ENCODE results near the gene DUSP9.

The DUSP9 gene

DNA sequence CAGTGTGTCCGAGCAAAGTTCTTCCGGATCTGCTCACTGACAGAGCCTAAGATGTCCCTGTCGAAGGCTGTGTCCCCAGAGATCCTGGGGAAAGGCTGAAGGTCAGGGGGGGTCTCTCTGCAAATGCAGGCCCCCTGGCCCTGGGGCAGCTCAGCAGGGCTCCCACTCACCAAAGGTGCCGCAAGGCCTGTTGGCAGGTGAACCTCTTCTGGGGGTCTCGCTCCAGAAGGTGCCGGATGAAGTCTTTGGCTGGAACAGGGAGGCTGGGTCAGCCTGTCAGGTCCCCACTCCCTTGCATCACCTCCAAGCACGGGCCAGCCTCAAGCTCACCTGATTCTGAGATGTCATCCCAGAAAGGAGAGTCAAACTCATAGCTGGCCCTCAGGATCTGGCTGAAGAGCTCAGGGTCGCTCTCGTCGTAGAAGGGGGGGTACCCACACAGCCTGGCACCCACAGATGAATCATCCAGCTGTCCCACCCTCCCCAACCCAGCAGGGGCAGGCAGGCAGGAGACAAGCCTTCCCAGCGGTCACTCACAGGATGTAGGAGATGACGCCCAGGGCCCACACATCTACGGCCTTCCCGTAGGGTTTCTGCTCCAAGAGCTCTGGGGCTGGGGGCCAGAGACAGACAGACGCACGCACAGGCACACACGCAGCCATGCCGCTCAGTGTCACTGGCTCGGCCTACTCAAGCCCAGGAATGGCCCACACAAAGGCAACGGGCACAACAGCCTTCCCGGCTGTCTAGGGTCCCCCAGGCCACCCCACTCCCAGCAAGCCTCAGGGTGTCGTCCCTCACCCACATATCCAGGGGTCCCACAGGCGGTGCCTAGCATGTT, 24.0 kb downstream of the DUSP9 start:
- DNase-seq (ENCODE audit: low read depth, low spot score), result no peak
- in situ Hi-C loops (cut with HindIII; ENCODE audit: low sequenced_read_pairs), result no loop called here

DNA sequence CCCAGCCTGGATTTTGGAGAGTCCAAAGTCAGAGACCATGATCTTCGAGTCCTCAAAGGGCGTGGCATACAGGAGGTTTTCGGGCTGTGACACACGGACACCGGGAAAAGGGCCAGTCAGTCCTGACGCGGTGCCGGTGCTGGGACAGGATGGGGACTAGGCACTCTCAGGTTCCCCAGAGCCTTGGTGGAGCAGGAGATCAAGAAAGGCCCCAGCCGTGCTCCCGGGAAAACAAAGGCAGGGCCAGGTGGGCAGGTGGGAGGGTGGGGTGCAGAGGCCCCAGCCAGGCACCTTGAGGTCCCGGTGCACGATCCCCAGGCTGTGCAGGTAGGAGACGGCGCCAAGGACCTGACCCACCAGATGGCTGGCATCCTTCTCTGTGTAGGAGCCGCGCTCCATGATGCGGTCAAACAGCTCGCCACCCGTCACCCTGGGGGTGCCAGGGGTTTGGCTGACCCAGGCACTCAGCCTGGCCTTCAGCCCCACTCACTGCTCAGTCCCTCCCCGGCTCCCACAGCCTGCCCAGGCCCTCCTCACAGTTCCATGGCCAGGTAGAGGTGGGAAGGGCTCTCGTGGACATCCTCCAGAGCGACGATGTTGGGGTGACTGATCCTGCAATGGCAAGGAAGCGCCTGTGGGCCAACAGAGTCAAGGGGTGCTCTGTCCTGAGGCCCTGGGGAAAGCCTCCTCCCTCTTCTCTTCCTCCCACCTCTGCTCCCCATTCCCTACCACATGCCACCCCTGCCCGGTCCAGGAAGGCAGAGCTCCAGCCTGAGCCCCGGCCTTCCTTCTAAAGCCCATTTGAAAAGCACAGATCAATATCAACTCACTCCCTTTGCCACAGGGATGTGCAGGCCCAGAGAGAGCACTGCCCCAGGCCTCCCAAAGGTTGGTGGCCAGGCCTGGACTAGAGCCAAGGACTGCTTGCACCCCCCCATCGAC, 24.9 kb downstream of the DUSP9 start:
- TF ChIP-seq CTCF (IDR thresholded peaks at IDR 0.05; ENCODE audit: low read depth, low read length), result no peak
- no peak for DNase-seq (ENCODE audit: low read depth, low spot score)
- in situ Hi-C loops (cut with HindIII; ENCODE audit: low sequenced_read_pairs), result no loop called here
- H3K4me3 ChIP-seq (ENCODE audit: low read depth, low read length), result no peak overlapping the region

More for the DNA sequence above, 24.0 kb downstream of the DUSP9 start:
- H3K4me3 ChIP-seq (ENCODE audit: low read depth, low read length), result no peak overlapping the region
- no peak for TF ChIP-seq CTCF (IDR thresholded peaks at IDR 0.05; ENCODE audit: low read depth, low read length)

- H3K4me3 ChIP-seq (ENCODE audit: low read depth, low read length), result no peak overlapping the region
- in situ Hi-C loops (cut with HindIII; ENCODE audit: low sequenced_read_pairs), result no loop called here
- TF ChIP-seq CTCF (IDR thresholded peaks at IDR 0.05; ENCODE audit: low read depth, low read length), result no peak
- DNase-seq (ENCODE audit: low read depth, low spot score), result no peak
Measured at GRCh38 chrX:153672531-153673427, 25.8 kb downstream of the DUSP9 start.

DNA sequence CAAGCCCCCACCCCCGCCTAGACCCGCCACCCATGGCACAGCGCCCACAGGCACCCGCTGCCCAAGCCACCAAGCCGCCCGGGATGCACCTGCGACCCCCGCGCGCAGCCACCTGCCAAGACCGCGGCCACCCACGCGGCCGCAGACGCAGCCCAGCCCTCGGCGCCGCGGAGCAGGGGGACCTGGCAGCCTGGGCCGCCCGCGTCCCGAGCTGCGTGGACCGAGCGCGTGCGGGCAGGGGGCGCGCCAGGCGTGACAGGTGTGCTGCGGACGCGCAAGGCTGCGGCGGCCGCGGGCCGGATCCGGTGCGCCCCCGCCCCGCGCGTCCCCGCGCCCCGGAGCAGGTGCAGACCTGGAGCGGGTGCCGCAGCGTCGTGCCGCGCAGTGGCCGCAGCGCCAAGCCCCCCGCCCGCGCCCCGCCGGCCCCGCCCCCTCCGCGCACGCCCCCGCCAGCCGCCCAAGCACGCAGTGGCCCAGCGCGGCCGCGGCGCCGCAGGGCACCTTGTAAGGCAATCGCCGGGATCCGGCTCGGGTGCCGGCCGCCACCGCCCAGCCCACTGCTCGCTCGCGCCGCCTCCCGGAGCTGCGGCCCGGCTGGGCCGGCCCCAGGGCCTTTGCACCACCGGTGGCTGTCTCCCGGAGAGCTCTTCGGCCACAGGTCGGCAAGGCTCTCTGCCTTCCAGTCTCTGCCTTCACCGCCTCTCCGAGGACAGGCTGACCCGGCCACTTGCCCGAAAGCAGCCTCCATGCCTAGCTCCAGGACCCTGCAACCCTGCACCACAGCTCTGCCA, 26.6 kb downstream of the DUSP9 start, which contains the start of gene PNCK:
TSS of gene PNCK (minus strand) at position 386 of the 791 bp plus-strand sequence. CDS start 737 bp downstream, outside the sequence.
- no peak within 1 kb of the TSS for H3K4me3 ChIP-seq (ENCODE audit: low read depth, low read length)
- in situ Hi-C loops (cut with HindIII; ENCODE audit: low sequenced_read_pairs), result no loop called here
- no peak for DNase-seq (ENCODE audit: low read depth, low spot score)
- TF ChIP-seq CTCF (IDR thresholded peaks at IDR 0.05; ENCODE audit: low read depth, low read length), result no peak

DNA sequence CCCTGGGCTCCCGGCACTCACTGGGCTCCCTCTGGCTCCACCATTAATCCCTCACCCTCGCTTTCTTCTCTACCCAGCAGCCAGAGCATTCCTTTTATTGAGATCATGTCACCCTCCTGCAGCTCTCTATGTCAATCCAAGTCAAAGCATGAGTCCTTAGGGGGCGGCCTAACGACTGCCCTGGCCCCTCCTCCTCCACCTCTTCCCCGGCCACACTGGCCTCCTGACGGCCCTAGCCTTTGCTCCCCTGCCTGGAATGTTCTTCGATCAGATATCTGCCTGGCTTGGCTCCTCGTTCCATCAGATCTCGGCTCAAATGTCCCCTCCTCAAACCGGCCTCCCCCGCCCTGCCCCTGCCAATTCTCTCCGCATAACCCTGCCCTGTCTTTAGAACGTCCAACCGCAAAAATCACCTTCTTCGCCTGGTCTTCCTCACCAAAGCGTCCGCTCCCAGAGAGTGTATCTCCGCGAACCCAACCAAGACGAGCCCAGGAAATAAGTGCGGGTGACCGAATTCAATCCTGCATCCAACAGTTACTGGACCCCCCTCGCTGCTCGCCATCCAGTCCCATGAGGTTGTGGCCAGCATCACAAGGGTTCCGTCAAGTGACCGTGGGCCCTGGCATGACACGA, 27.3 kb downstream of the DUSP9 start:
- in situ Hi-C loops (cut with HindIII; ENCODE audit: low sequenced_read_pairs), result no loop called here
- no peak for DNase-seq (ENCODE audit: low read depth, low spot score)
- H3K4me3 ChIP-seq (ENCODE audit: low read depth, low read length), result no peak overlapping the region
- no peak for TF ChIP-seq CTCF (IDR thresholded peaks at IDR 0.05; ENCODE audit: low read depth, low read length)

Data from astrocyte of the spinal cord (primary cell).